ENCODE data around the gene PGA4.
"Not testable (repeated sequence)": the region's sequence is repeated elsewhere in the genome, so short reads cannot be mapped to it uniquely, and the experiment has no call there.

PGA4 gene

DNA sequence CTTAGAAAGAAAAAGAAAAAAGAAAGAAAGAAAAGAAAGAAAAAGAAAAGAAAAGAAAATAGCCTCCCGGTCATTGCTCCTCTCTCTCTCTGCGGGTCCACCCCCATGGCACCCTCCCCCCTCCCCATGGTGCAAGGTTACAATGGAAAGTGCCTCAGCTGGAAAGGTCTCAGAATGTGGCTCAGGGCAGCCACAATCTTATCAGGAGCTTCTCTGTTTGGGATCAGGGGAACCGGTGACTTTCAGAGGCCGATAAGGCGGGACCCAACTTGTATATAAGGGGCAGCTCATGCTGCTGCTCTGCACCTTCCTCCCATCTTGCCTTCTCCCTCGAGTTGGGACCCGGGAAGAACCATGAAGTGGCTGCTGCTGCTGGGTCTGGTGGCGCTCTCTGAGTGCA, at the start of gene PGA4:
Gene PGA4, plus strand, starts transcription at position 301 of the 400 bp plus-strand sequence. Its CDS starts 54 bp downstream, at position 355.
- DNase-seq, result not testable (repeated sequence)

DNA sequence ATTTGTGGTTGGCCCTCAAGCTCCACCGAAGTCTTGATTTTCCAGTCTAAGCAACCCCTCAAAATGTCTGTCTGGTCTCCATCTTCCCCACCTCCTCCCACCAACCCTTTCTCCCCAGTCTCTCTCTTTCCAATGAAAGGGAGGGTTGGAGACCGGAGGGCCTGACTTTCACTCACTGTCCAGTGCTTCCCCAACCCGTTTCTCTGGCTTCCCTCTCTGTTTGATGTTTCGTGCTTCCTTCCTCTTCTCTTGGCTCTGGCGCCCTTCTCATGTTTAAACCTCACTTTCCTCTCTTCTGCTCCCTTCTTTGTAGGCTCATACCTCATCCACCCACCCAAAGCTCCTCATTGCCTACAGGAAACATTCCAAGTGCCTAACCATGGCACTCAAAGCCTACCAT, 49.8 kb upstream of the PGA4 start:
- no peak for DNase-seq

DNA sequence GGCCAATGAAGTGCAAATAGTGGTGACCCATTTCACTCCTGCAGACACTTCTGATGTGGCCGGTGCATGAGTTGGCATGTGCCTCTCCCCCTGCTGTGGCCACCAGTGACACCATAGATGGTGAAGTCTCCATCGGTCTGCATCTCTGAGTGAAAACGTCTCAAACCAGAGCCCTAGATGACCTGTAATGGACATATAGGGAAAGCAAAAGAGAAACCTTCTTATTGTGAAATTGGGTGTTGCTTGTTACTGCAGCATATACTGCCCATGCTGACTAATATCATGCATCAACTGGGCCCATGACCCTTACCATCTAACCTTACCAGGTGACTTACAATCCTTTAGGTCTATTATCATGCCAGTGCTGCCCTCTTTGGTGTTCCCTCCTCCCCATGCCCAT, 49.3 kb upstream of the PGA4 start:
- no peak for DNase-seq

DNA sequence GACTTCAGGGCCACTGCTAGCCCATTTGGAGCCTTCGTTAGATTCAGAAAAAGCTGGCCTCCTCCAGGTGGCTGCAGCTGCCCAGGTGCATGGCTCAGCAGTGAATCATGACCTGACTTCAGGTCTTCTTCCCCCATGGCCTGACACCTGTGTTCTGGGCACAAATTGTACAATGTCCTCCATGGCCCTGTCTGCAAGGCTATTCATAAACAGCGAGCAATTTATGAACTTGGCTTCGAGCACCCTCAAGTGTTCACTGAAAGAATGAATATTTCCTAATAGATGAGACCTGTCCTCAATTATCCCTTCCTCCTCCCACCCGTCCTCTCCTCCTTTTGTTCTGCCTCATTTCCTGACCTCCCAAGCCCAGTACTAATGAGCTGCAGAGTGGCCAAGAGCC, 48.7 kb upstream of the PGA4 start:
- no peak for DNase-seq

DNA sequence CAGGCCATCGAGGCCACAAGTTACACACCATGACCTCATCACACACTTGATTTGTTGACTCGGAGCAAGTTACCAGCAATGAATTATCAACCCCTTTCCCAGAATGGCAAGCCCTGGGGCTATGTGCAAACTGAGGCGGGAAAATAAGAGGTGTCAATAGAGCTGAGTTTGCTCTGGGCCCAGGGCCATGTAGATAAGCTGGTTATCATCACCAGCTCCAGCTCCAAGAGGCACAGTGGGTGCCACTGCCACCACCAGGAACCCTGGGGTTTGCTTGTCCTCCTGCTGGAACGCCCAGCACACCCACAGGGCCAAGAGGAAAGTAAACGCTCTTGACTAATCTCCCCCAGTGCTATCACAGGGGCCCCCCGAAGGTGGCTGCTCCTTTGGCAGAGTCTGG, 47.9 kb upstream of the PGA4 start:
- no peak for DNase-seq

DNA sequence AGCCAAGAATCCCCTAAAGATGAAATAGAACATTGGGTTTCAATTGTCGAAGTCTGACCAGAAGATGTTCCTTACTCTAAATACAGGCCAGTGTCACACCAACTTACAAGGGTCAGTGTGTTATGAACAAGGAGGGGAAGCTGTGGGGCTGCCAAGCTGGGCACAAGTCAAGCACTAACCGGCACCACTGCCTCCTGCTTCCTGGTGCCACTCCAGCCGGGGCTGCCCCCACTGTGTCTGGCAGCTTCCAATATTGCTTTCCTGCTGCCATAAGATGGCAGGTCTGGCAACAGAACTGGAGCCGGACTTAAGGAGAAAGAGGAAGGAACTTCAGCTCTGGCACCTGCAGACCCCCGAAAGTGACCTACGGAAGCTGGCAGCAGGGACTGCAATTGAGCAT, 47.2 kb upstream of the PGA4 start:
- DNase-seq, result no peak

DNA sequence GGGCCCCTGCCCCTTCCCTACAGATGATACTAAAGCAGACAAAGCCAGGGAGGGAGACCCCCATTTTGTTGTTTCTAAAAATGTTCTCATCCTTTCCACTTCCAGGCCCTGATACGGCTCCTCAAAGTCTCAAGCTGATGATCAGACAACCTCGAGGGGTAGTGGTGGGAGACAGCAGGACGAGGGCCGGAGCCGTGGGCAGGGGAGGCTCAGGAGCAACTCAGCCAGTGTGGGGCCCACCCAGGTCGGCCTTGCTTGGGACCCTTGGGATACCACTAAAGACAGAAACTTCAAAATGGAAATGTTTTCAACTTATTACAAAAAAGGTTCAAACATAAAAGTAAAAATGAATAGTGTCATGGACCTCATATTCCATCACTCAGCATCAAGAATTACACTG, 45.7 kb upstream of the PGA4 start:
- no peak for DNase-seq

DNA sequence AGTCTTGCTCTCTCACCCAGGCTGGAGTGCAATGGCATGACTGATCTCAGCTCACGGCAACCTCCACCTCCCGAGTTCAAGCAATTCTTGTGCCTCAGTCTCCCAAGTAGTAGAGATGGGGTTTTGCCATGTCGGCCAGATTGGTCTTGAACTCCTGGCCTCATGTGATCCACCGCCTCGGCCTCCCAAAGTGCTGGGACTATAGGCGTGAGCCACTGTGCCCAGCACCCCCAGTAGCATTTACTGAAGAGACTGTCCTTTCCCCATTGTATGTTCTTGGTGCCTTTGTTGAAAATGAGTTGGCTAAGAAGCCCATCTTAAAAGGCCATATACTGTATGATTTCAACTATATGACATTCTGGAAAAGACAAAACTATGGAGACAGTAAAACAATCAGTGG, 41.9 kb upstream of the PGA4 start:
- not testable (repeated sequence) for DNase-seq

DNA sequence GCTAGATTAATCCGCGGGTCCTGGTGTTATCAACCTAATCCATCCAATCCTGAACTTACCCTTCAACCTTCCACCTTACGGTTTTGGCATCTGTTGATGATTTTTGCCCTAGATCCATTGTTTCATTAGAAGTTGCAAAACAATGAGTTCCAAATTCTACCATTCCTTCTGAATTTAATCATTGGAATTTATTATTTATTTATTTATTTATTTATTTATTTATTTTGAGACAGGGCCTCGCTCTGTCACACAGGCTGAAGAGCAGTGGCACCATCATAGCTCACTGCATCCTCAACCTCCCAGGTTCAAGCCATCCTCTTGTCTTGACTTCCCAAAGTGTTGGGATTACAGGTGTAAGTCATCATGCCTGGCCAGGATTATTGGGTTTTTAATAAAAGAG, 40.7 kb upstream of the PGA4 start:
- DNase-seq, result no peak

DNA sequence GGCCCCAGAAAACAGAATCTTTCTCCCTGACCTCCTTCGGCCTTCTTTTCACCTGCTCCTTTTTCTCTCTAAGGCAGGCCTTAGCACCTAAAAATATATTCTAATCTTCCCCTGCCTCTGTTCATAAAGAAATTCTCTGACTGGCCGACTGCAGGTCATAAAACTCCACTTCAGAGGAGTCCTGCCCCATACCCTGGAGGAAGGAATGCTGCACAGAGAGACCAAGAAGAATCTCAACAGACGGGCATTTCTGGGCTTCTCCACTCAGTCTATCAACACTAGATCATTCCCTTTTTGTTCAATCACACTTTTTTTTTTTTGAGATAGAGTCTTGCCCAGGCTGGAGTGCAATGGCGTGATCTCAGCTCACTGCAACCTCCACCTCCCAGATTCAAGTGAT, 38.5 kb upstream of the PGA4 start:
- DNase-seq, result no peak

DNA sequence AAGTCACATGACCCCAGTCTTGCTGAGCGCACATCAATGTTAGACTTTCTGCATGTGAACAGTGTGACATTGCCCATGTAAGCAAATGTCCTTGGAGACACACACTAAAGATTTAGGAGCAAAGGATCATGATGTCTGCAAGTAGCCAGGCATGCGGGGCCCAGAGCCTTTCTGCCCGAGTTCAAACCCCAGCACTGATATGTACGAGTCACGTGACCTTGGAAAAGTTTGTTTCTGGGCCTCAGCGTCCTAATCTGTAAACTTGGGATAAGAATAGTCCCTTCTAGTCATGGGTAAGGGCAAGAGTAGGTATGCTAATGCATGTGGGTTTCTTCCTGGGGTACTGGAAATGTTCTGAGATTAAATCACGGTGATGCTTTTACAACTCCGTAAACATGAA, 35.6 kb upstream of the PGA4 start:
- DNase-seq, result no peak

DNA sequence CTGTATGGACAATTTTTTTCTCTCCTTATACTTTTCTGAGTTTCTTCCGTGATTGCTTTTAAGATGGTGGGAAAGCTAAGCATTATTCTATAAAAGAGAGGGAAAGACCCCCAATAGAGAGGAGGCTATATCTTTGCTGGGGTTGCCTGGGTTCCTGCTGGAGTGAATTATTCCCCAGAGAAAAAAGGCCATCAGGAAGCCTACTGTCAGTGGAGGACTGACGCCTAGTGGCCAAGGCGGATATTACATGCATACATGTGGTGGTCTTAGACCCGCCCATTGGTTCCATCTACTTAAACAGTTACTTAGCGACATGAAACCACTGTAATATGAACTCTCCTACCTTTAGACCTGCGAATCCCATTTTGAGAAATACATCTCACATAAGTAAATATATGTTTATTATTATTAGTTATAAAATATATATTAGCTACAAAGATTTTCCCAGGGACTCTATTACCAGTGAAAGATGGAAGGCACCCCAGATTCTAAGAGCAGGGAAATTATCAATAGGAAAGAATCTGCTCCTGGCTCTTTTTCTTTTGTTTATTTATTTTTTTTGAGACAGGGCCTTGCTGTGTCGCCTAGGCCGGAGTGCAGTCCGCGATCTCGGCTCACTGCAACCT, 34.5 kb upstream of the PGA4 start:
- DNase-seq, result peak; percentile 81

DNA sequence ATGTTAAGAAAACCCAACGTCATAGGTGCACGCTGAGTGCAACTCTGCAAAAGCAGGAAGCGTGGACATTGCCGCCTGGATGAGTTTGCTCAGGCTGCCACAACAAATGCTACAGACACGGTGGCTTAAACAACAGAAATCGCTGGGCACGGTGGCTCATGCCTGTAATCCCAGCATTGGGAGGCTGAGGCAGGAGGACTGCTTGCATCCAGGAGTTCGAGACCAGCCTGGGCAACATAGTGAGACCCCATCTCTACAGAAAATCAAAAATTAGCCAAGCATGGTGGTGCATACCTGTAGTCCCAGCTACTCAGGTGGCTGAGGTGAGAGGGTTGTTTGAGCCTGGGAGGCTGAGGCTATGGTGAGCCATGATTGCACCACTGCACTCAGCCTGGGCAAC, 32.2 kb upstream of the PGA4 start:
- DNase-seq, result no peak

DNA sequence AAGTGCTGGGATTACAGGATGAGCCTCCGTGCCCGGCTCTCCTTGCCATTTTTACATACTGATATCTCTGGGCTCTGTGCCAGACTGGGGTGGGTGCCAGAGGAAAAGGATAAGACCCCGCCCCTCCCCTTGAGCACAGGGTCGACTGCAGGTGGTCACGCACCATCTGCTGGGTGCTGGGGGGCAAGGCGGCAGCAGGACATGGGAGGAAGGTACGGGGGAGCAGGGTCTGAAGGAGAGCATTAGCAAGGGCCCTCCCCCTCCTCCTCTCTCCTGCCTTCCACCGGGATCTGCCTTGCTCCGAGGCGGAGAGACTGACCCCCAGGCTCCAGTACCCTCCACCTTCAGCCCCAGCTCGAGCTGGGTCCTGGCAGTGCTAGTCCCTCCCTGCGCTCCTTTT, 28.6 kb upstream of the PGA4 start:
- no peak for DNase-seq

DNA sequence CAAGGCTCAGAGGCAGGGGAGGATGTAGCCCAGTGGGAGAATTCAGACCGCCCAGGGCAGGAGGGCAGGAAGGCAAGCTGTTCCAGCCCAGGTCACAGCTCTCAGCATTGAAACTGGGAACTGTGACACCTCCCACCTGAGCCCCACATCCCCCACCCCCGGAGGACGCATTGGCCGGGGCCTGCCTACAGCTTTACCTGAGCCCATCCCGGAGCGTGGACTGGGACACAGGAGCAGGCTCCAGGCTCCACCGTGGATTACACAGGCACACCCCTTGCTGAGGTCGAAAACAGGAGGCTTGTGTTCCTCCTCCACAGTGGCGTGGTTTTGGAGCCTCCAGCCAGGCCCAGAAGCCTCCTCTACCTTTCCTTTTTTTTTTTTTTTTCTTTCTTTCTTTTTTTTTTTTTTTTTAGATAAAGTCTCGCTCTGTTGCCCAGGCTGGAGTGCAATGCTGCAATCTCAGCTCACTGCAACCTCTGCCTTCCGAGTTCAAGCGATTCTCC, 27.9 kb upstream of the PGA4 start:
- DNase-seq, result no peak

DNA sequence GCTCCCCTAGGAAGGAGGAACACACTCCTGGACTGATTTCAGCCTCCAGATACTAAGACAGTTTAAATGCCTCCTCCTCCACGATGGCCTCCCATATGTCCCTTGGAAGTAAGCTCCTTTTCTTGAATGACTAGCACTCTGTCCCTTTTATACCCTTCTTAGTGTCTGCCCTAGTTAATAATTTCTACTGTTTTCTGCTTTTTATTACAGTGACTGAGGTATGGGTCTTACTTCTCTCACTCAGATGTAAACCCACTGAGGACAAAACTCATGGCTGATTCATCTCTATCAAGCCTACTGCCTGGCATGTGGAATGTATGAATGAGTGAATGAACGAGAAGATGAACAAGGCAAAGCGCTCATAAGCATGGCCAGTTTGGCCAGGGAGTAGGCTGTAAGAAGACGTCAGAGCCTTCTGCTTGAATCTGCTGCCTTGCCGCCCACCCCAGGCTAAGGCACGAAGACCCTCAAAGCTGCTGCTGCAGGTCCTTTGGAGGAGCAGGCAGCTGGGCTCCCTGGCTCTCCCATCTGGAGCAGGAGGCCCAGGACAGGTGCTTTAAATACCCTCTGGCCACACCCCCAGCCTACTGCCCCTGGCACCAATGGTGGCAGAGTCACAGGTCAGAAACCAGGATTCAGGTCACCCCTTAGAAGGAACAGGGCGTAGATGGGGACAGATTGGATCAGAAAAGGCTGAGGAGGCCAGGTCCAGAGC, 27.0 kb upstream of the PGA4 start:
- DNase-seq, result no peak

DNA sequence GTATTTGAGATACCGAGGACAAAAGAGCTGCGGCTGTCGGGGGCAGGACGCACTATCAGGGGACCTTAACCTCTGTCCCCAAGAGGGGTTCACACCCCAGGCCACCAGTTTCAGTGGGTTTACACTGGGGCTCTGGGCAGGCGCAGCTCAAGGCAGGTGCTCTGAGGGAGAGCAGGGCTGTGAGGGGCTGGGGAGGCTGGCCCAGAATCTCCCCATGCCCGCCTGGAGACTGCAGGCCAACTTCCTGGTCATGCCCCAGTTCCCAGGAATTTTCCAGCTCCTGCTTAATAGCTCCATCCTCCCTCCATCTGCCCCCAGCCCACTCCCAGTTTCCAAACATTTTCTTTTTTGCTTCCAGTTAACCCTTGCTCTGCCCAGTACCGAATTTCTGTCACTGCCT, 26.4 kb upstream of the PGA4 start:
- no peak for DNase-seq

DNA sequence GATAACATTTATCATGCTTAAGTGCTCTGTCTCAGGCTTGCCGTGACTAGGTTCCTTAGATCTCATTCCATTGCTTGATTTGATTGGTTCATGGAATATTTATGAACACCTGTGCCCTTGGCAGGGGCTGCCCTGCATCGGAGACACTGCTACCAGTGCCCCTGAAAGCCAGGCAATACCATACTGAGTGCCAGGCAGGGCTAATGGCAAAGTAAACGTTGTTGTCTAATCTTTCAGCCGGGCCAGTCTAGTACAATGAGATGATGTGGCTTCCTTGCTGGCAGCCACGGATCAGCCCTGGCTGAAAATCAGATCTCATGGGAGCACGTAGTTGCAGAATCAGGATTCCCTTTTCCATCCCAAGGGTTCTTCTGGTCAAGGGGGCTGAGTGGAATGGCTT, 23.8 kb upstream of the PGA4 start:
- DNase-seq, result no peak

DNA sequence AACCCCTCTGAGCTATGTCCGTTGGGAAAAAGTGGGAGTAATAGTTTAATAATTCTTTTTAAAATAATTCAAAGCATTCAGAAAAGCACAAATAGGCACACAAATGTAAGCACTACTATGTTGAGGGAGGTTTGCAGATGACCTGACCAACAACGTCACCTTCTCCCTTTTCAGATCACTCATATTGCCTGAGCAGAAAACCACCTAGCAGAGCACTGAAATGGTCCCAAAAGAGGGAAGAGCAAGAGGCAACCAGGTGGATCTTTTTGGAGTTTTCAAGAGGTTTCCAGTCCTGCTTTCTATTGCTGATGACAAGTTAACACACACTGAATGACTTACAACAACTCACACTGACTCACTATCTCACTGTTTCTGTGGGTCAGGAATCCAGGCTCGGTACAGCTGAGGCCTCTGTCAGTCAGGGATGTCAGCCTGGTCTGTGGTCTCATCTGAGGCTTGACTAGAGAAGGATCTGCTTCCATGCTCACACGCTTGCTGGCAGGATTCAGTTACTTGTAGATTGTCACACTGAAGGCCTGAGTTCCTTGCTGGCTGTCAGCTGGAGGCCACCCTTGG, 23.1 kb upstream of the PGA4 start:
- no peak for DNase-seq

DNA sequence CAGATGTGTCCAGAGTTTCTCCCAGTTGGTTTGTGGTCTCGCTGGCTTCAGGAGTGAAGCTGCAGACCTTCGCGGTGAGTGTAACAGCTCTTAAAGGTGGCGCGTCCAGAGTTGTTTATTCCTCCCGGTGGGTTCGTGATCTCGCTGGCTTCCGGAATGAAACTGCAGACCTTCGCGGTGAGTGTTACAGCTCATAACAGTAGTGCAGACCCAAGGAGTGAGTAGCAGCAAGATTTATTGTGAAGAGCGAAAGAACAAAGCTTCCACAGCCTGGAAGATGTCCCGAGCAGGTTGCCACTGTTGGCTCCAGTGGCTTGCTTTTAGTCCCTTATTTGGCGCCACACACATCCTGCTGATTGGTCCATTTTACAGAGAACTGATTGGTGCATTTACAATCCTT, 20.7 kb upstream of the PGA4 start:
- no peak for DNase-seq

DNA sequence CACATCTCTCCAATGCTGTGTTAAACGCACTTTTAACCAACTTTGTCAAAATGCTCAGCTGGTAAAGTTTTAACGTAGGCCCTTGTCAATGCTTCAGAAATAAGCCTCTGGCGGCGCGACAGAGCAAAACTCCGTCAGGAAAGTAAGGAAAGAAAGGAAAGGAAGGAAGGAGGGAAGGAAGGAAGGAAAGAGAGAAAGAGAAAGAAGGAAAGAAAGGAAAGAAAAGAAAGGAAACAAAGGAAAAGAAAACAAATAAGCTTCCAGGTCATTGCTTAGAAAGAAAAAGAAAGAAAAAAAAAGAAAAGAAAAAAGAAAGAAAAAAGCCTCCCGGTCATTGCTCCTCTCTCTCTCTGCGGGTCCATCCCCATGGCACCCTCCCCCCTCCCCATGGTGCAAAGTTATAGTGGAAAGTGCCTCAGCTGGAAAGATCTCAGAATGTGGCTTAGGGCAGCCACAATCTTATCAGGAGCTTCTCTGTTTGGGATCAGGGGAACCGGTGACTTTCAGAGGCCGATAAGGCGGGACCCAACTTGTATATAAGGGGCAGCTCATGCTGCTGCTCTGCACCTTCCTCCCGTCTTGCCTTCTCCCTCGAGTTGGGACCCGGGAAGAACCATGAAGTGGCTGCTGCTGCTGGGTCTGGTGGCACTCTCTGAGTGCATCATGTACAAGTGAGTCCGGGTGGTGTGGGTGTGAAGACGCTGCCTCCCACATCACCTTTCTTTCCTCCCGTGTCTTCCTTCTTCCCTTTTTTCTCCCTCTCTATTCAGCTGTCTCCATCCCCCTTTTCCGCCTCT, 19.0 kb upstream of the PGA4 start, which contains the start of gene PGA3:
Gene PGA3, plus strand, starts transcription at position 566 of the 797 bp plus-strand sequence. Its CDS starts 50 bp downstream, at position 616.
- not testable (repeated sequence) for DNase-seq

DNA sequence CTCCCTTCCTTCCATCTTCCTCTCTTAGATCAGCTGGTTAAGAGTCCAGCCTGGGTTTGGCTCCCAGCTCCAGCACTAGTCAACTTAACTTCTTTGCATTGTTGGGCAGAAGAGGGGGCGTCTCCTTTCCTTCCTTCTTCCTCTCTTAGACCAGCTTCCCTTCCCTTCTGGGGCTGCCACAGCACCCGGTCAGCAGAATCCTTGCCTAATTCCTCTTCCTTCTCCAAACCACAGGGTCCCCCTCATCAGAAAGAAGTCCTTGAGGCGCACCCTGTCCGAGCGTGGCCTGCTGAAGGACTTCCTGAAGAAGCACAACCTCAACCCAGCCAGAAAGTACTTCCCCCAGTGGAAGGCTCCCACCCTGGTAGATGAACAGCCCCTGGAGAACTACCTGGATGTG, 18.3 kb upstream of the PGA4 start:
- not testable (repeated sequence) for DNase-seq

DNA sequence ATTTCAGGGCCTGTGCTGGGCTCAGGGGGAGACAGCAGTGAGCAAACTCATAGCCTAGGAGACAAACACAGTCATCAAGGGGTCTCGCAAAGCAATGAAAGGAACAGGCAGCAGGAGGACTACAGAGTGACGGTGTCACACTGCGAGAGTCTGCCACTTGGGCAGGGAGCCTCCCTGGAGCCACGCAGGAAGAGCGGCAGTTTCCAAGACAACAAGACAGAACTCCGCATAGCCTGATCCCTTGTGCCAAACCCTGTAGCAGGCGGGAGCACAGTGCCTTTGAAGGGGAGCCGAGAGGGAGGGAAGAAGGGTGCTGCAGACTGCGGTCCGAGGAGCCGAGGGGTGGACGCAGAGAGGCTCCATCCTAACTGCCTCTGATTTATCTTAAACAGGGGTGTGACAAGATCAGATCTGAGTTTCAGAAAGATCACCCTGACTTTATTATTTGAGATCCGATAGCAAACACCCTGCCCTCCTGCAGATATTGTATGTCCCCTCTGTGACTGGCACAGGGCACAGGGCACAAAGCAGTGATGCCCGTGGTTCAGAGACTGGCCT, 17.6 kb upstream of the PGA4 start:
- not testable (repeated sequence) for DNase-seq

Measured in activated naive CD4-positive, alpha-beta T cell treated with Interleukin-2 at 50 U/mL for 16 hours (primary cell).